ENCODE data around the gene ERF.

The ERF gene

DNA sequence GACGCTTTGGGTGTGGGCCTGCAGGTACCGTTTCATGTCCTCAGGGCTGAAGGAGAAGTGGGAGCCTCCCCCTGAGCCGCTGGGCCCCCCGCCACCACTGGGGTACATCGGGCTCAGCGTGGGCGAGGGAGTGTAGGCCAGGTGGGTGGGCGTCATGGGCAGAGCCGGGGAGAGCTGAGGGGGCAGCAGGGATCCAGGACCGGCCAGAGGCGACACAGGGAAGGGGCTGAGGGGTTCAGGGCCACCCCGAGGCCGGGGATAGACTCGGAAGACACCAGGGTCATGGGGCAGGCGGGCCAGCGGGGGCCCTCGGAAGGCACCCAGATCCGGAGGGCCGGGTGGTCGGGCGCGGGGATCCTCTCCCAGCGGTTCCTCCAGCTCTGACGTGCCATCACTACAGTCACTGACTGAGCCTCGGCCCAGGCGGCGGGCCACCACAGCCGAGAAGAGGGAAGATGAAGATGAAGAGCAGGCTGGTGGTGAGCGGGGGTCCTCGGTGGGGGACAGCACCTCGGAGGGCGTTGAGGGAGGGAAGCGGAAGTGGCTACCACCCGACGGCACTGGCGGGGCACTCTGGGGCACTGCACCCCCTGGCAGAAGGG, 5.7 kb downstream of the ERF start:
- TF ChIP-seq ZNF8 (CRISPR knock-in tag; IDR thresholded peaks at IDR 0.05) (no peak), ZC3H10 (CRISPR knock-in tag; IDR thresholded peaks at IDR 0.05) (no peak), SNAI2 (CRISPR knock-in tag; IDR thresholded peaks at IDR 0.05) (no peak), ZFP3 (CRISPR knock-in tag; IDR thresholded peaks at IDR 0.05) (no peak), OSR1 (CRISPR knock-in tag; IDR thresholded peaks at IDR 0.05) (no peak), BACH2 (CRISPR knock-in tag; IDR thresholded peaks at IDR 0.05; ENCODE audit: borderline replicate concordance) (no peak), TCF4 (CRISPR knock-in tag; IDR thresholded peaks at IDR 0.05; ENCODE audit: borderline replicate concordance) (no peak), ARNTL (CRISPR knock-in tag; IDR thresholded peaks at IDR 0.05; ENCODE audit: borderline replicate concordance, low read depth) (no peak), GLIS3 (CRISPR knock-in tag; IDR thresholded peaks at IDR 0.05) (no peak), CSDC2 (CRISPR knock-in tag; IDR thresholded peaks at IDR 0.05) (no peak), ZNF70 (CRISPR knock-in tag; IDR thresholded peaks at IDR 0.05) (no peak), PPARA (CRISPR knock-in tag; IDR thresholded peaks at IDR 0.05; ENCODE audit: borderline replicate concordance) (no peak), ZFP30 (CRISPR knock-in tag; IDR thresholded peaks at IDR 0.05) (no peak), RARB (CRISPR knock-in tag; IDR thresholded peaks at IDR 0.05) (no peak)
- TF ChIP-seq, protein P1, sequence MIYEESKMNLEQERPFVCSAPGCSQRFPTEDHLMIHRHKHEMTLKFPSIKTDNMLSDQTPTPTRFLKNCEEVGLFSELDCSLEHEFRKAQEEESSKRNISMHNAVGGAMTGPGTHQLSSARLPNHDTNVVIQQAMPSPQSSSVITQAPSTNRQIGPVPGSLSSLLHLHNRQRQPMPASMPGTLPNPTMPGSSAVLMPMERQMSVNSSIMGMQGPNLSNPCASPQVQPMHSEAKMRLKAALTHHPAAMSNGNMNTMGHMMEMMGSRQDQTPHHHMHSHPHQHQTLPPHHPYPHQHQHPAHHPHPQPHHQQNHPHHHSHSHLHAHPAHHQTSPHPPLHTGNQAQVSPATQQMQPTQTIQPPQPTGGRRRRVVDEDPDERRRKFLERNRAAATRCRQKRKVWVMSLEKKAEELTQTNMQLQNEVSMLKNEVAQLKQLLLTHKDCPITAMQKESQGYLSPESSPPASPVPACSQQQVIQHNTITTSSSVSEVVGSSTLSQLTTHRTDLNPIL (CRISPR knock-in tag; IDR thresholded peaks at IDR 0.05; ENCODE audit: low read depth), result no peak
- TF ChIP-seq, protein P2, sequence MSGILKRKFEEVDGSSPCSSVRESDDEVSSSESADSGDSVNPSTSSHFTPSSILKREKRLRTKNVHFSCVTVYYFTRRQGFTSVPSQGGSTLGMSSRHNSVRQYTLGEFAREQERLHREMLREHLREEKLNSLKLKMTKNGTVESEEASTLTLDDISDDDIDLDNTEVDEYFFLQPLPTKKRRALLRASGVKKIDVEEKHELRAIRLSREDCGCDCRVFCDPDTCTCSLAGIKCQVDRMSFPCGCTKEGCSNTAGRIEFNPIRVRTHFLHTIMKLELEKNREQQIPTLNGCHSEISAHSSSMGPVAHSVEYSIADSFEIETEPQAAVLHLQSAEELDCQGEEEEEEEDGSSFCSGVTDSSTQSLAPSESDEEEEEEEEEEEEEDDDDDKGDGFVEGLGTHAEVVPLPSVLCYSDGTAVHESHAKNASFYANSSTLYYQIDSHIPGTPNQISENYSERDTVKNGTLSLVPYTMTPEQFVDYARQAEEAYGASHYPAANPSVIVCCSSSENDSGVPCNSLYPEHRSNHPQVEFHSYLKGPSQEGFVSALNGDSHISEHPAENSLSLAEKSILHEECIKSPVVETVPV (CRISPR knock-in tag; IDR thresholded peaks at IDR 0.05), result no peak
- TF ChIP-seq, protein P3, sequence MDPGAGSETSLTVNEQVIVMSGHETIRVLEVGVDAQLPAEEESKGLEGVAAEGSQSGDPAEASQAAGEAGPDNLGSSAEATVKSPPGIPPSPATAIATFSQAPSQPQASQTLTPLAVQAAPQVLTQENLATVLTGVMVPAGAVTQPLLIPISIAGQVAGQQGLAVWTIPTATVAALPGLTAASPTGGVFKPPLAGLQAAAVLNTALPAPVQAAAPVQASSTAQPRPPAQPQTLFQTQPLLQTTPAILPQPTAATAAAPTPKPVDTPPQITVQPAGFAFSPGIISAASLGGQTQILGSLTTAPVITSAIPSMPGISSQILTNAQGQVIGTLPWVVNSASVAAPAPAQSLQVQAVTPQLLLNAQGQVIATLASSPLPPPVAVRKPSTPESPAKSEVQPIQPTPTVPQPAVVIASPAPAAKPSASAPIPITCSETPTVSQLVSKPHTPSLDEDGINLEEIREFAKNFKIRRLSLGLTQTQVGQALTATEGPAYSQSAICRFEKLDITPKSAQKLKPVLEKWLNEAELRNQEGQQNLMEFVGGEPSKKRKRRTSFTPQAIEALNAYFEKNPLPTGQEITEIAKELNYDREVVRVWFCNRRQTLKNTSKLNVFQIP (CRISPR knock-in tag; IDR thresholded peaks at IDR 0.05; ENCODE audit: borderline replicate concordance, low read depth), result no peak
- no peak for ATAC-seq

DNA sequence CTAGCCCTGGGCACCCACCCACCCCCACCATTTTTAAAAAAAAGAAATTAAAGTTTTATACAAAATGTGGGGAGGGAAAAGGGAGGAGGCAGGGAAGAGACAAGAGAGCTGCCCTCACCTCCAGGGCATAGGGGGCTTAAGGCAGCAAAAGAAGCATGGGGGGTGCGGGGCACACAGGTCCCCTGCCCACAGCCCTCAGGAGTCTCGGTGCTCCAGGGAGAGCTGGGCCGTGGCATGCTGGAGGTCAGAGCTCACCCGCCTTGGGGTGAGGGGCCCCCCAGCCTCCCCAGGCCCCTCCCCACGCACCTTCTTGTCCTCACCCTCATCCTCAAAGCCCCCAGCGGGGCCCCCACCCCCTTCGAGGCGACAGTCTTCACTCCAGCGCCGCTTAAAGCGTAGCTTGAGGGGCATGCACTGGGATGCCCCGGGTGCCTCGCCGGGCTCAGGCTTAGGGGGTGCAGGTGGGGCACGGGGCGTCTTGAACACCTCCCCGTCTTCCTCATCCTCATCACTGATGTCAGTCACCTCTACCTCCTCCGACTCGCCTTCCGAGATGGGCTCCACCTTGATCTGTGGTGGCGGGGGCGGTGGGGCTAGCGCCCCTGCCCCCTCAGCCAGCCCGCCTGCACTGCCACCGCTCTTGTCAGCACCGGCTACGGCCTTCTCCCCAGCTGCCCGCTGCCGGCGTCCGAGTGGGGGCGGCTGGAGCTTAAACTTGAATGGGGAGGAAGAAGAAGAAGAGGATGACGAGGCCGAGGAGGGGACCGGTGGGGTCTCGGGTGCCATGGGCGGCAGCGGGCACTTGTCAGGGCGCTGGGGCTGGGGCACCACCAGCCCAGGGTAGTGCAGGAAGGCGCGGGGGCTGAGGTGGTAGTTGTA, 6.4 kb downstream of the ERF start:
- TF ChIP-seq OSR1 (CRISPR knock-in tag; IDR thresholded peaks at IDR 0.05) (no peak), GLIS3 (CRISPR knock-in tag; IDR thresholded peaks at IDR 0.05) (no peak), CSDC2 (CRISPR knock-in tag; IDR thresholded peaks at IDR 0.05) (no peak), ZC3H10 (CRISPR knock-in tag; IDR thresholded peaks at IDR 0.05) (no peak), ZNF8 (CRISPR knock-in tag; IDR thresholded peaks at IDR 0.05) (no peak), ZNF565 (CRISPR knock-in tag; conservative IDR thresholded peaks at IDR 0.05; ENCODE audit: low read depth) (no peak), ISL1 (CRISPR knock-in tag; IDR thresholded peaks at IDR 0.05) (no peak), ARNTL (CRISPR knock-in tag; IDR thresholded peaks at IDR 0.05; ENCODE audit: borderline replicate concordance, low read depth) (no peak), ZNF70 (CRISPR knock-in tag; IDR thresholded peaks at IDR 0.05) (no peak), RARB (CRISPR knock-in tag; IDR thresholded peaks at IDR 0.05) (no peak)
- TF ChIP-seq, protein P2 (CRISPR knock-in tag; IDR thresholded peaks at IDR 0.05), result no peak
- ATAC-seq, result no peak

DNA sequence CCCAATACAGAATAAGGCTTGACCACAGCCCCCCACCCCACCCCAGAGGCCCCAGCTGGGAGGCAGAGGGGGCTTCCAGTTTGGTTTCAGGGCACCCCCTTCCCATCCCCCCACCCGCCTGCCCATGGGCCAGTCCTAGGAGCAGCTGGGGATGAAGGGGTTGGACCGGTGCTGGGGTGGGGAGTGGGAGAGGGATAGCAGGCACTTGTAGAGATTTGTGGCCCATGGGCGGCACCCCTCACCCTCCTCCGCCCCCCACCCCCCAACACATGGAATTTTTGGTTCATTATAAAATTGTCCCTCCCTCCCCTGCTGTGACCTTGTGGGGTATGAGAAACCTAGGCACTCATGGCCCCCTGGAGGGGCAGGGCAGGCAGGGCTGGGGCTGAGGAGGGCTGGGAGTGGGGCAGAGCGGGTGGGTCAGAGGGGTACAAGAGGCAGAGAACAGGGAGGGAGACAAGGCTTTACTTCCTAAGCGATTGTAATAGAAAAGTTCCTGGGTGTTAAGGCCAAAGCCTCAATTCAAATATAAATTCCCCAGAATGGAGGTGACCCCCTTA, 7.2 kb downstream of the ERF start:
- TF ChIP-seq OSR1 (CRISPR knock-in tag; IDR thresholded peaks at IDR 0.05) (no peak), ZNF8 (CRISPR knock-in tag; IDR thresholded peaks at IDR 0.05) (no peak), ESRRG (CRISPR knock-in tag; IDR thresholded peaks at IDR 0.05) (no peak), TOX (CRISPR knock-in tag; IDR thresholded peaks at IDR 0.05; ENCODE audit: borderline replicate concordance) (no peak)
- TF ChIP-seq, protein P4, sequence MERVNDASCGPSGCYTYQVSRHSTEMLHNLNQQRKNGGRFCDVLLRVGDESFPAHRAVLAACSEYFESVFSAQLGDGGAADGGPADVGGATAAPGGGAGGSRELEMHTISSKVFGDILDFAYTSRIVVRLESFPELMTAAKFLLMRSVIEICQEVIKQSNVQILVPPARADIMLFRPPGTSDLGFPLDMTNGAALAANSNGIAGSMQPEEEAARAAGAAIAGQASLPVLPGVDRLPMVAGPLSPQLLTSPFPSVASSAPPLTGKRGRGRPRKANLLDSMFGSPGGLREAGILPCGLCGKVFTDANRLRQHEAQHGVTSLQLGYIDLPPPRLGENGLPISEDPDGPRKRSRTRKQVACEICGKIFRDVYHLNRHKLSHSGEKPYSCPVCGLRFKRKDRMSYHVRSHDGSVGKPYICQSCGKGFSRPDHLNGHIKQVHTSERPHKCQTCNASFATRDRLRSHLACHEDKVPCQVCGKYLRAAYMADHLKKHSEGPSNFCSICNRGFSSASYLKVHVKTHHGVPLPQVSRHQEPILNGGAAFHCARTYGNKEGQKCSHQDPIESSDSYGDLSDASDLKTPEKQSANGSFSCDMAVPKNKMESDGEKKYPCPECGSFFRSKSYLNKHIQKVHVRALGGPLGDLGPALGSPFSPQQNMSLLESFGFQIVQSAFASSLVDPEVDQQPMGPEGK (CRISPR knock-in tag; IDR thresholded peaks at IDR 0.05; ENCODE audit: borderline replicate concordance), result no peak
- TF ChIP-seq, protein P3 (CRISPR knock-in tag; IDR thresholded peaks at IDR 0.05; ENCODE audit: borderline replicate concordance, low read depth), result no peak
- no peak for ATAC-seq

All from SK-N-SH treated with all-trans-retinoic acid at 6 μM for 48 hours (cell line).